HG03571 (cell line): ENCODE measurements around the gene SLC1A2.

Experiments
- ATAC-seq: cut with Tn5 transposase; IDR thresholded peaks from one replicate; pipeline ENCODE4 v1.9.1; 2021; ENCODE audit not compliant: unreplicated experiment

SLC1A2 gene

DNA sequence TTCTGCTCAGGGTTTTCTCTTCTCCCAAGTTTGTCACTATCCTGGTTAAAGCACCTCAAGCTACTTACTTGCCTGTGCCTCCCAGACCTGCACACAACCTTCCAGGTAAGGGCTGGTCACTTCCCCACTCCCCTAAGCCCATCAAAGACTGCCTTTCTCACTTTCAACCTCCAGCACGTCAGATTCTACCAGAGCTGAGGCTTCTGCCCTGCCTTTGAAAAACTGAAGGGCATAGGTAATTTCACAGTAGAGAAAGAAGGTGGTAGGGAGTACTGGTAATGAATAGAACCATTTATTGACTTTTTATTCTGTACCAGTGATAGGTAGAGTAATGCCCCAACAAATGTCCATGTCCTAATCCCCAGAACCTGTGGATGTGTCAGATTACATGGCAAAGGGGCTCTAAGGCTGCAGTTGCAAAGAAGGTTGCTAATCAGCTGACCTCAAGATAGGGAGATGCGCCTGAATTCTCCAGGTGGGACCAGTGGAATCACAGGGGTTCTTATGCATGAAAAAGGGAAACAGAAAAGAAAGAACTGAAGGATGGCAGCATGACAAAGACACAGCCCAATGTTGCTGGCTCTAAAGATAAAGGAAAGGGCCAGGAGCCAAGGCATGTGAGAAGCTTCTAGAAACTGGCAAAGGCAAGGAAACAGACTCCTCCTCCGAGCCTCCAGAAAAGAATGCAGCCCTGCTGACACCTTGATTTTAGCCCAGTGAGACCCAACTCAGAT is 89.0 kb downstream of the SLC1A2 start:
- no peak for ATAC-seq

DNA sequence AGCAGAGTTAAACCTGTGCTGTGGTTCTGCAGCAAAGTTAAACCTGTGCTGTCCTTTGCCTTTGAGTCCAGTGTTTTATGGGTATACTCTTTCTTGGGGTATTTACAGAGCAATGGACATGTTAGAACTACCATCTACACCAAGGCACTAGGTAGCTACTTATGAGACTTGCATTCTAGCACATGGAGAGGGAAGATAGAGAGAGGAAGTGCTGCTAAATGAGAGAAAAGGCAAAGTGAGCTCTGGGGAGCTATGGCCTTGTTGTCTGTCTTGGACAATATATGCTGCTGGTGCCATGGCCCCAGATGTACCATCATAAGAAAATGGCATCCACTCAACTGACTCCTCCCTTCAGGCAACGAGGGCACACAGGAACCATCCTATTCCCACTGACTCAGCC is 91.5 kb downstream of the SLC1A2 start:
- no peak for ATAC-seq

DNA sequence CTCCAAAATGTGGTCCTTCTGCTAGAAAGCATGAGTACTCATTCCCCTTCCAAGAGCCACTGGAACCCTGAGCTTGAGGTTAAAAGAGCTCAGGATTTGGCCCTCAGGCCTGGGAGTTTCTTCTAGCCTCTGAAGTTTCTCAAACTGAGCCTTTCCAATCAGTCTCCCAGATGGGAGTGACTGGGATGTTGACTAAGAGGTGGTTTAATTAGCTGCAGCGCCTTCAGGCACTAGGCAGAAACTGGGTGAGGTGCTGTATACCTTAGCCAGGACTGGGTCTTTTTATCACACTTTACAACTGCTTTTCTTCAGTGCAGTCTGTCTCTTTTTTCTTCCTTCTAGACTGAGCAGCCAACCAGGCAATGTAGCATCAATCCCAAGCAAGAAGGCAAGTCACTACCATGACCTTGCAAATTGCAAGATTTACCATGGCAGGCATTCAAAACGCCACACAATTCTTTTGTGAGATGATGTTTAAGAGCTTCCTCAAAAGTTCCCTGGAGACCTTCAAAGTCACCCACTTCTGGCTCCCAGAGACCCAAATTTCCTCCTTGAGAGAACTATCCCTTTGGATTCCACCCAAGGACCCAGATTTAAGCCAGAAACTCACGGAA is 93.0 kb downstream of the SLC1A2 start:
- no peak for ATAC-seq

GRCh38 chr11:35324981-35325380 is 94.4 kb downstream of the SLC1A2 start:
- no peak for ATAC-seq

DNA sequence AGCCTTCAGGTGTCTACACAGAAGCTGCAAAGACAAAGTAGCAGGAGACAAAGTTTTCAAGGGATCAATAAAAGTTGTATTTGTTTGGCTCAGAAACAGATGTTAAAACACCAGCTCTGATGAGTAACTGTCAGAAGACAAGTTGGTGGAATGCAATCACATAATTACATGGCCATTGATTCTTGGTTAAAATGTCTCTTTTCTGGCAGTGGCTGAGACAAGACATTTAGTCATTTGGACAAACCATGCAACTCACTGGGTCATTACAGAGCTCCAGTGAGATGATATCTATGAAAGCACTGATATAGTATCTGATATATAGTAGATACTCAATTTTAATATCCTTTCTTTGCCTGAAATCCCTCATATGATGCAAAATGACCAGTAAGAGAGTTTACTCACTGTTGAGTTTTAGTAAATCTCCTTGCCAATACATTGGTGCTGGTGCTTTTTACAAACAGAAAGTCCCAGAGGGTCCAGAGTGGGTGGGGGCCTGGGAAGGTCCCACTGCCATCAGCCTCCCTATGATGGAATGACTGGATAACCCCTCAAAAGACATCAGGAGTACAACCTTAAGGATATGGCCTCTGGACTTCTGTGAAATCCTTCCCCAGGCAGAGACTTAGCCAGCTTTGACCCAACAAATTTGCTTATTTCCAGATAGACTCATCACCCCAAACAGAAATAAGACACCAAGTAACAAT is 95.0 kb downstream of the SLC1A2 start:
- ATAC-seq: no peak

- ATAC-seq: no peak
These were observed 96.1 kb downstream of the SLC1A2 start for GRCh38 chr11:35323076-35323868.

DNA sequence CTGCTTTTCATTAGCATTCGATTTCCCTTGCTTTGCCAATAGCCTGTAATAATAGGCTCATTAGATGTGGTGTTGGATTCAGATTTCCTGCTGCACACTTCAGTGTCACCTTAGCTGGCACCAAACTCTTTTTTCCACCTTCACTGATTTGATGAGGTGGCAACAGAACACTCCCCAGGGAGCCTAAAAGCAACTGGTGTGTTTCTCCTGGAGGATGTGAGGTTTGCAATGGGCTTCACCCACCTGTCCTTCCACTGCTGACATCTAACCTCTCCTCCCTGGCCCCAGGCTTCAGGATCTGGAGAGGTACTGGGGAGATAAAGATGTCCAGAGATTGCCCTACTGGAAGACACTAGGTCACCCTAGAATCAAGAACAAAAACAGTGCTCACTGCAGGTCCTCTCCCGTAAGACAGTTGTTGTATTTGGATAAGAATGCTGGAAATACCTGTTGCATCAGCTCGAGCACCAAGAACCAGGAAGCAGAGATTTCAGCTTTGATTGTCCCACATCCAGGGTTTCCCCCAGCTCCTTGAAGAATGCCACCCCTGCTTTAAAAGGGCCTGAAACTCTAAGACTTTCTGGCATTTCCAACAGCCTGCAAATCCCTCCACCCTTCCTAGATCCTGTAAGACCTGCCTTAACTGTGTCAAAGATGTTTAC is 96.9 kb downstream of the SLC1A2 start:
- no peak for ATAC-seq

GRCh38 chr11:35321532-35322317 is 97.6 kb downstream of the SLC1A2 start:
- no peak for ATAC-seq

DNA sequence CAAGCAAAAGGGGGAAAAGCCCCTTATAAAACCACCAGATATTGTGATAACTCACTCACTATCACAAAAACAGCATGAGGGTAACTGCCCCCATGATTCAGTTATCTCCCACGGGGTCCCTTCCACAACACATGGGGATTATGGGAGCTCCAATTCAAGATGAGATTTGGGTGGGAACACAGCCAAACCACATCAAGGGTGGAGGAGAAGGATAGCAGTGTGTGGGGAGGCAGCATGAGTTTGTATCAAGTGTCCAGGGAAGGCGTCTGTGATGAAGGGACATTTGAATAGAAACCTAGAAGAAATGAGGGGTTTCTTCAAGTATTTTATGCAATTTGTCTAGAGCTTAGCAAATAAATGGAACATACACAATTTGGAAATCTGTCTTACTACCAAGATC is 98.2 kb downstream of the SLC1A2 start:
- no peak for ATAC-seq

DNA sequence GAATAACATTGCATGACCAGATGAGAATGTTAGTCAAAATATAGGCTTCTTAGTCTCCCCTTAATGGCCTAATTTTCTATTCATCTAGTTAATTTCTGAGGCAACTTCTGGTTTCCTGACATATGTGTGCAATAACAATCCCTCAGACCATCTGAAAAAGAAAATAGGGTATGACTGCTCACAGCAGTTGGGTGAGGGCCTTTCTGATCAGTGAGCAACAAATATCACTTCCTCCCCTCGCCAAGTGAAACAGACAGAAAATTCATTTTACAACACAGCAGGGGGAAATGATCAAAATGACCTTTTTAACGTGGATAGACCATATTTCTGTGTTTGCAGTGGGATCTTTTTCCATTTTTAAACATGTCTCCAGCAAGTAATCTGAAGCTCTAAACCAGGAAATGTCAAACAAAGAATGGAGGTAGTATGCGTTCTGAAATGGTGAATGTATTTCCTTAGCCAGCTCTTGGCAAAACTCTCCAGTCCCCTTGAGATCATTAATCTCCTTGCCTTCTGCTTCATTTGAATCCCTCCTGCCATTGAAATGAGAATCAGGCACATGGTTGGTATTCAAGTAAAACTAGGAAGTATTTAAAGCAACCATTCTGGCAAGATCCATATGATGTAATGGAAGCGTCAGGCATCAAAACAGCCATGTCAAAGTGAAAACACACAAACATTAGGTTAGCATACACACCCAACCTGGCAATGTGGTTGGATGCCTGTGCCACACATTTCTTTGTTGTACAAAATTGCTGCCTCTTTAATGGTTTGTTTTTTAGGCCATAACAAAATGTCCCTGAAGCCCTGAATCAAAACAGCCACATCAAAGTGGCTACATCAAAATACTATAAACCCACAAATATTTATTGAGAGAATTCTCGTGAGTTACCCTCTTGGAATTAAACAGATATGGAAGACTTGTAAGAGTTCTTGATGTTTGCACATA is 100.1 kb downstream of the SLC1A2 start:
- no peak for ATAC-seq

DNA sequence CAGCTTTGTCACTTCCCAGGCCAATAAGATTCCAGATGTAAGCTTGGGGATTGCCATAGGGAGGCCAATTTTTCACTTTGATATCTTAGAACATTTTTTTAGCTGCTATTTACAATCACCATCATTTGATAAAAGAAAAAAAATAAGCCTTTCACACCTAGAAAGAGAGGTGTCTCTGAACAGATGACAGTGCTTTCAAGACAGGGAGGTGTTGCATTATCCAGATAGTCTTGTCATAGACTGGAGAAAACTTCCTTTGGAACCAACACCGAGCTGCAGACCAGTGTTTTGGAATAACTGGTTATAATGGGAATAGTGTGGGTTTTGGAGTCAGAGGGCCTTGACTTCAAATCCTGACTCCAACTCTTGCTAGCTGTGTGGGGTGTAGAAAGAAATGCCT is 101.0 kb downstream of the SLC1A2 start:
- ATAC-seq: no peak

- no peak for ATAC-seq
These were observed 102.1 kb downstream of the SLC1A2 start for GRCh38 chr11:35317253-35317652.

DNA sequence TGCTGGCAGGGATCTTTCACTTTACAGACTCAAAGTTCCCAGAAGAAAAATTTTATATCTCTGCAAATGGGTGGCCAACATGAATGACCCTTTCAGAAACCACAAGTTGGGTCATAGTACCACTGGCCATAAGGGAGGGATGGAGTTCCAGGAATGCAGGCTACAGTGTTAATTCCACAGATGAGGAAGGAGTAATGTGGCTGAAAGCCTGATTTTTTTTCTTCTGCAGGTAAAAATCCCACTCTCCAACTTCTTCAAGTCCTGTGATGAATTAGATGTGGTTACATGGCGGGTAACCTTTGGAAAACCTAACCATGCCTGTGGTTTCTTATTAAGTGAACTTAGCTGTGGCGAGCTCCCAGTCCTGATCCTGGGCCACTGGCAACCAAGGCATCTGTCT is 103.2 kb downstream of the SLC1A2 start:
- ATAC-seq: no peak

DNA sequence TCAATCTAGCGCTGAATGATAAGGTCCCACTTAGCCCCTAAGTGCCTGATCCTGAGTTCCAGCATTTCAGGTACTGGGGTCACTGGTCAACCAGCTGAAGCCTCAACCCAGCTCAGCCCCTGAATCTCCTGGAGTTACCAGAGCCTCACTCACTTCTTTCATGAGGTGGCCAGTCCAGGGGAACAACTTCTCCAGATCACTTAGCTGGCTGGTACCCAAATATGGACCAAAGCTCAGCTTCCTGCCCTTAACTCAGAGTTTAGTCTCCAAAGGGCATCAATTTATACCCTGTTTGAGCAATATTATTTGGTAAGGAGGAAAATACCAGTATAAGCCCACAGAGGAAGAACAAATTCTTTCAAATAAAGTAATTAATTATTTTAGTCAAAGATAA is 105.6 kb downstream of the SLC1A2 start:
- no peak for ATAC-seq

GRCh38 chr11:35313066-35313759 is 106.1 kb downstream of the SLC1A2 start:
- peak; percentile 80 for ATAC-seq

GRCh38 chr11:35311331-35311730 is 108.0 kb downstream of the SLC1A2 start:
- no peak for ATAC-seq

DNA sequence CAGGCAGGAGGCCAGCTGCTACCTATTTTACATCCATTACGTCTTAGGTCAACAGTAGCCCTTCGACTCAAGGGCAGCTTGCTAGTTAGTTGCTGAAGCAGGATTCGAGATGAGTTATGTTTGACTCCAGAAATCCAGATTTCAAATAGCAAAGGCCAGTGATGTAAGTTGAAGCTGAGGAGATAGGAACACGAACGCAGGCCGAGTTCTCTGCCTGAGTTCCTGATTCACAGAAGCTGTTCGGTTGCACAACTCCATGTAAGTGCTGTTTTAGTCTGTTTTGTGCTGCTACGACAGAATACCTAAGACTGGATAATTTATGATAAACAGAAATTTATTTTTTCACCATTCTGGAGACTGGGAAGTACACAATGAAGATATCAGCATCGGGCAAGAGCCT is 111.2 kb downstream of the SLC1A2 start:
- no peak for ATAC-seq

- ATAC-seq: no peak
These were observed 112.1 kb downstream of the SLC1A2 start for GRCh38 chr11:35307221-35307621.
